Liver (tissue), 9 donors: ENCODE results near the gene ZGPAT. TPM values are rescaled to one million over a fixed set of nuclear protein-coding genes. Genes with fewer than 3 reads are reported as not detected.

Experiments
- DNase-seq: peaks from one replicate; pipeline ENCODE4 v3.0.0-alpha.2; 2017; ENCODE audit warnings: low spot score
- H3K27ac ChIP-seq, 2 donors: one replicate each; pipeline ENCODE4 v1.7.0; 2013; ENCODE audit warnings: inconsistent platforms in 2 of 2, low read length in 2 of 2, control low read depth in 1 of 2, low read depth in 1 of 2, mild to moderate bottlenecking in 1 of 2
- H3K27me3 ChIP-seq, 4 donors: one replicate each; pipeline versions ENCODE4 v1.6.1 to v1.7.0; 2013; ENCODE audit warnings: low read length in 3 of 4, inconsistent platforms in 1 of 4, mild to moderate bottlenecking in 1 of 4, moderate library complexity in 1 of 4; ENCODE audit not compliant: control insufficient read depth in 4 of 4, insufficient read depth in 4 of 4
- H3K36me3 ChIP-seq, 4 donors: one replicate each; pipeline versions ENCODE4 v1.6.1 to v1.7.0; 2013; ENCODE audit warnings: low read length in 3 of 4, mild to moderate bottlenecking in 3 of 4, low read depth in 1 of 4, moderate library complexity in 1 of 4; ENCODE audit not compliant: control insufficient read depth in 4 of 4, insufficient read depth in 3 of 4
- H3K4me1 ChIP-seq, 4 donors: one replicate each; pipeline versions ENCODE4 v1.6.1 to v1.7.0; 2013; ENCODE audit warnings: low read length in 3 of 4, mild to moderate bottlenecking in 3 of 4, moderate library complexity in 1 of 4; ENCODE audit not compliant: control insufficient read depth in 4 of 4, insufficient read depth in 4 of 4
- H3K4me3 ChIP-seq, 3 donors: one replicate each; pipeline versions ENCODE4 v1.6.1 to v1.7.0; 2013; ENCODE audit warnings: low read length in 3 of 3, control low read depth in 1 of 3, low read depth in 1 of 3, mild to moderate bottlenecking in 1 of 3
- H3K9ac ChIP-seq, 2 donors: one replicate each; pipeline ENCODE4 v1.7.0; 2013; ENCODE audit warnings: low read length in 2 of 2, mild to moderate bottlenecking in 2 of 2, moderate library complexity in 2 of 2, control low read depth in 1 of 2, low read depth in 1 of 2
- H3K9me3 ChIP-seq, 4 donors: one replicate each; pipeline versions ENCODE4 v1.6.1 to v1.7.0; 2013; ENCODE audit warnings: low read length in 3 of 4; ENCODE audit not compliant: control insufficient read depth in 4 of 4
- EGR1 ChIP-seq, 2 donors: IDR thresholded peaks; 2 replicates each; pipeline ENCODE4 v1.6.1; 2016 to 2018; ENCODE audit warnings: antibody characterized with exemption in 2 of 2, low read depth in 2 of 2
- FOXA2 ChIP-seq: IDR thresholded peaks from 2 replicates; pipeline ENCODE4 v1.6.1; 2016; ENCODE audit warnings: antibody characterized with exemption
- GABPA ChIP-seq, 2 donors: IDR thresholded peaks in 1 of 2; conservative IDR thresholded peaks in 1 of 2; 2 replicates each; pipeline ENCODE4 v1.6.1; 2016; ENCODE audit warnings: antibody characterized with exemption in 2 of 2, mild to moderate bottlenecking in 1 of 2, moderate library complexity in 1 of 2
- RXRA ChIP-seq, 2 donors: IDR thresholded peaks; 2 replicates each; pipeline ENCODE4 v1.6.1; 2017 to 2018; ENCODE audit warnings: antibody characterized with exemption in 2 of 2, mild to moderate bottlenecking in 1 of 2
- WGBS: extraction: QIAGEN DNeasy Blood & Tissue Kit; methylation state at CpG from one replicate; pipeline ENCODE4 v1.1.7; 2013; 5-methylcytosine and 5-hydroxymethylcytosine counted together
- polyA plus RNA-seq, 2 donors: library from polyadenylated mRNA; stranded (reverse) in 1 of 2; unstranded in 1 of 2; fragments of 200-250 nt in 1 of 2; fragments of >200 nt in 1 of 2; fragmentation: Nextera tagmentation in 1 of 2; extraction: Ambion mirVana in 1 of 2; gene quantifications; one replicate each; pipeline versions ENCODE4 v1.2.1 to v1.2.3, GENCODE V29; 2013 to 2015
- total RNA-seq, 2 donors: library from RNA; depleted of rRNA; stranded (reverse); fragments of >200 nt; gene quantifications; one replicate each; pipeline ENCODE4 v1.2.3, GENCODE V29; 2014
- TF ChIP-seq, protein P1 (sequence below): IDR thresholded peaks from 2 replicates; pipeline ENCODE4 v1.6.1; 2016; ENCODE audit warnings: antibody characterized with exemption, mild to moderate bottlenecking
- TF ChIP-seq, protein P2 (sequence below): fragments of 150-350 bp; IDR thresholded peaks from 2 replicates; pipeline ENCODE4 v1.5.1; 2017; ENCODE audit warnings: improper control_type of control experiment, low read depth, low read length; ENCODE audit not compliant: missing input control
- TF ChIP-seq, protein P3 (sequence below): IDR thresholded peaks from 2 replicates; pipeline ENCODE4 v1.6.1; 2016; ENCODE audit warnings: antibody characterized with exemption
- donor health status: healthy.
- donor health status: healthy.
- donor health status: healthy.
- donor health status: healthy.
- donor health status: healthy.

Gene ZGPAT
- total and polyA plus RNA-seq, 4 donors = 10.3 to 90.5 (median 20.5) TPM

DNA sequence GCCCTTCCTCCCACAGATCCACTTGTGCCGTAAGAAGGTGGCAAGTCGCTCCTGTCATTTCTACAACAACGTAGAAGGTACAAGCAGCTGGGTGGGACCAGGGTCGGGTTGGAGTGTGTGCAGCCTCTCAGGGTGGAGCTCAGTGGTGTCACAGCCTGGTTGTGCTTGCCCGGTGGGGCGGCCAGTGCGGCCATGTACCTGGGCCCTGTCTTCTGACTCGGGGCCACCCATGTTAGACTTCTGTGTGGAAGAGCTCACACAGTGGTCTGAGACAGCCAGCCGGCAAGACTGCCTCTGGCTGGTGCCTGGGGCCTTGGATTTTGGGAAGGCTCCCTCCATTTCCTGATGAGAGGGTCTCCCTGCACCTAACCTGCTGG is 45.0 kb upstream of the ZGPAT start (continued):
- TF ChIP-seq, protein P1, sequence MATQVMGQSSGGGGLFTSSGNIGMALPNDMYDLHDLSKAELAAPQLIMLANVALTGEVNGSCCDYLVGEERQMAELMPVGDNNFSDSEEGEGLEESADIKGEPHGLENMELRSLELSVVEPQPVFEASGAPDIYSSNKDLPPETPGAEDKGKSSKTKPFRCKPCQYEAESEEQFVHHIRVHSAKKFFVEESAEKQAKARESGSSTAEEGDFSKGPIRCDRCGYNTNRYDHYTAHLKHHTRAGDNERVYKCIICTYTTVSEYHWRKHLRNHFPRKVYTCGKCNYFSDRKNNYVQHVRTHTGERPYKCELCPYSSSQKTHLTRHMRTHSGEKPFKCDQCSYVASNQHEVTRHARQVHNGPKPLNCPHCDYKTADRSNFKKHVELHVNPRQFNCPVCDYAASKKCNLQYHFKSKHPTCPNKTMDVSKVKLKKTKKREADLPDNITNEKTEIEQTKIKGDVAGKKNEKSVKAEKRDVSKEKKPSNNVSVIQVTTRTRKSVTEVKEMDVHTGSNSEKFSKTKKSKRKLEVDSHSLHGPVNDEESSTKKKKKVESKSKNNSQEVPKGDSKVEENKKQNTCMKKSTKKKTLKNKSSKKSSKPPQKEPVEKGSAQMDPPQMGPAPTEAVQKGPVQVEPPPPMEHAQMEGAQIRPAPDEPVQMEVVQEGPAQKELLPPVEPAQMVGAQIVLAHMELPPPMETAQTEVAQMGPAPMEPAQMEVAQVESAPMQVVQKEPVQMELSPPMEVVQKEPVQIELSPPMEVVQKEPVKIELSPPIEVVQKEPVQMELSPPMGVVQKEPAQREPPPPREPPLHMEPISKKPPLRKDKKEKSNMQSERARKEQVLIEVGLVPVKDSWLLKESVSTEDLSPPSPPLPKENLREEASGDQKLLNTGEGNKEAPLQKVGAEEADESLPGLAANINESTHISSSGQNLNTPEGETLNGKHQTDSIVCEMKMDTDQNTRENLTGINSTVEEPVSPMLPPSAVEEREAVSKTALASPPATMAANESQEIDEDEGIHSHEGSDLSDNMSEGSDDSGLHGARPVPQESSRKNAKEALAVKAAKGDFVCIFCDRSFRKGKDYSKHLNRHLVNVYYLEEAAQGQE = no peak

DNA sequence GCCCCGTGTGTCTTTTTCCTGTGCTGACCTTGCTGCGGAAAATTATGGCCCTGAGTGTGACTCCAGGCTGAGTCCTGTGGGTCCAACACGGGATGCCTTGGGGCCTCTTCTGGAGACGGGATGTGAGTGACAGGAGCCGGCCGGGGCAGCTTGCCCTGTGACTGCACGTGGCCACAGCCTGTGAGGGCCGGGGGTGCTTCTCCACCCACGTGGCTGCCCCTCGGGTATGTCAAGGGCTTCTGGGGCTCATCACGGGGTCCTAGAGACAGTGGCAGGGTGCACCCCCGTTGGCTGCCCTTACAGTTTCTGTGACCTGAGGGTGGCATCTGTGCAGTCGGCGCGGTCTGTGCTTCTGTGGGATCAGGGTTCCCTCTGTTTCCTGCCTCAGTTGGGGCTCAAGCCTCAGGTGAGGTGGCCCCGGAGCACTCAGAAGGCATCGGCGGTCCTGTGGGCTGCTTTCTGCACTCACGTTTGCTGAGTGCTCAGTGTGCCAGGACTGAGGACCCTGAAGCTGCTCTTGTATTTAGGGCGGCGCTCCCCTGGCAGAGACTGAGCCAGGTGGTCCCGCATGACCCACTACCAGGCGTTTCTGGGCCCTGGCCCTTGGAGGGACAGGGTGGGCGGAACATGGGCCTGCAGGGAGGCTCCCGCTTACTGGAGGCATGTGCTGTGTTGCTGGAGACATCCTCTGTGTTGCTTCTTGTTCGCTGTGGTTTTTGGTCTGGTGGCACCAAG is 44.3 kb upstream of the ZGPAT start:
- no peaks in the 10 kb centered on the region for H3K27me3 ChIP-seq
- H3K36me3 ChIP-seq = peaks cover 6 to 42% (median 16%) of the 10 kb centered on the region in 4 donors
- no peak for DNase-seq
- 95% methylated on average over 26 of the region's 26 CpGs for whole genome bisulfite sequencing
- no peak overlapping the region for H3K9ac ChIP-seq
- H3K4me3 ChIP-seq = no peak overlapping the region
- H3K4me1 ChIP-seq = peaks cover 0 to 11% (median 10%) of the 10 kb centered on the region in 4 donors
- H3K9me3 ChIP-seq = no peaks in the 10 kb centered on the region
- TF ChIP-seq, protein P2, sequence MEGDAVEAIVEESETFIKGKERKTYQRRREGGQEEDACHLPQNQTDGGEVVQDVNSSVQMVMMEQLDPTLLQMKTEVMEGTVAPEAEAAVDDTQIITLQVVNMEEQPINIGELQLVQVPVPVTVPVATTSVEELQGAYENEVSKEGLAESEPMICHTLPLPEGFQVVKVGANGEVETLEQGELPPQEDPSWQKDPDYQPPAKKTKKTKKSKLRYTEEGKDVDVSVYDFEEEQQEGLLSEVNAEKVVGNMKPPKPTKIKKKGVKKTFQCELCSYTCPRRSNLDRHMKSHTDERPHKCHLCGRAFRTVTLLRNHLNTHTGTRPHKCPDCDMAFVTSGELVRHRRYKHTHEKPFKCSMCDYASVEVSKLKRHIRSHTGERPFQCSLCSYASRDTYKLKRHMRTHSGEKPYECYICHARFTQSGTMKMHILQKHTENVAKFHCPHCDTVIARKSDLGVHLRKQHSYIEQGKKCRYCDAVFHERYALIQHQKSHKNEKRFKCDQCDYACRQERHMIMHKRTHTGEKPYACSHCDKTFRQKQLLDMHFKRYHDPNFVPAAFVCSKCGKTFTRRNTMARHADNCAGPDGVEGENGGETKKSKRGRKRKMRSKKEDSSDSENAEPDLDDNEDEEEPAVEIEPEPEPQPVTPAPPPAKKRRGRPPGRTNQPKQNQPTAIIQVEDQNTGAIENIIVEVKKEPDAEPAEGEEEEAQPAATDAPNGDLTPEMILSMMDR = no peak
- TF ChIP-seq RXRA (IDR thresholded peaks at IDR 0.05) (no peak), EGR1 (IDR thresholded peaks at IDR 0.05; ENCODE audit: low read depth in 2 of 2) (no peak), FOXA2 (no peak), GABPA (IDR thresholded peaks at IDR 0.05 in 1 of 2, conservative IDR thresholded peaks at IDR 0.05 in 1 of 2) (no peak)
- TF ChIP-seq, protein P3, sequence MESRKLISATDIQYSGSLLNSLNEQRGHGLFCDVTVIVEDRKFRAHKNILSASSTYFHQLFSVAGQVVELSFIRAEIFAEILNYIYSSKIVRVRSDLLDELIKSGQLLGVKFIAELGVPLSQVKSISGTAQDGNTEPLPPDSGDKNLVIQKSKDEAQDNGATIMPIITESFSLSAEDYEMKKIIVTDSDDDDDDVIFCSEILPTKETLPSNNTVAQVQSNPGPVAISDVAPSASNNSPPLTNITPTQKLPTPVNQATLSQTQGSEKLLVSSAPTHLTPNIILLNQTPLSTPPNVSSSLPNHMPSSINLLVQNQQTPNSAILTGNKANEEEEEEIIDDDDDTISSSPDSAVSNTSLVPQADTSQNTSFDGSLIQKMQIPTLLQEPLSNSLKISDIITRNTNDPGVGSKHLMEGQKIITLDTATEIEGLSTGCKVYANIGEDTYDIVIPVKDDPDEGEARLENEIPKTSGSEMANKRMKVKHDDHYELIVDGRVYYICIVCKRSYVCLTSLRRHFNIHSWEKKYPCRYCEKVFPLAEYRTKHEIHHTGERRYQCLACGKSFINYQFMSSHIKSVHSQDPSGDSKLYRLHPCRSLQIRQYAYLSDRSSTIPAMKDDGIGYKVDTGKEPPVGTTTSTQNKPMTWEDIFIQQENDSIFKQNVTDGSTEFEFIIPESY = no peak
- TF ChIP-seq, protein P1 = no peak
- H3K27ac ChIP-seq = no peak overlapping the region
